NCI-H2171 treated with DMSO at 0.1 percent for 48 hours (cell line): ENCODE results near the gene GTF3A.
A peak's percentile ranks its signal among the peaks of the same experiment; 100 is the strongest.

Experiments
- DNase-seq: peaks from one replicate; lab custom pipeline; 2025; lab: John Stamatoyannopoulos, UW

GTF3A gene

GRCh38 chr13:27405546-27406134 lies 18.8 kb upstream of the GTF3A start:
- DNase-seq = no peak

GRCh38 chr13:27406178-27406939 lies 18.1 kb upstream of the GTF3A start:
- DNase-seq = peak; percentile 16

GRCh38 chr13:27408074-27408473 lies 16.3 kb upstream of the GTF3A start:
- DNase-seq = no peak

GRCh38 chr13:27409013-27409412 lies 15.4 kb upstream of the GTF3A start:
- no peak for DNase-seq

- no peak for DNase-seq
These were observed 13.1 kb upstream of the GTF3A start for GRCh38 chr13:27411341-27411740.

GRCh38 chr13:27415116-27415515 lies 9.3 kb upstream of the GTF3A start:
- no peak for DNase-seq

GRCh38 chr13:27419328-27419727 lies 5.1 kb upstream of the GTF3A start:
- DNase-seq = no peak

- DNase-seq = no peak
These were observed 3.1 kb upstream of the GTF3A start for GRCh38 chr13:27421101-27421871.

GRCh38 chr13:27423333-27423732 lies 1.1 kb upstream of the GTF3A start:
- DNase-seq = peak; percentile 35

GRCh38 chr13:27425158-27425917 lies 919 bp downstream of the GTF3A start:
- DNase-seq = no peak

GRCh38 chr13:27425918-27426630 lies 1.7 kb downstream of the GTF3A start:
- DNase-seq = no peak

- no peak for DNase-seq
These were observed 3.2 kb downstream of the GTF3A start for GRCh38 chr13:27427641-27428040.

- DNase-seq = no peak
These were observed 3.7 kb downstream of the GTF3A start for GRCh38 chr13:27428160-27428559.

GRCh38 chr13:27432180-27432579 lies 7.8 kb downstream of the GTF3A start:
- no peak for DNase-seq

- no peak for DNase-seq
These were observed 8.3 kb downstream of the GTF3A start for GRCh38 chr13:27432611-27433210.

GRCh38 chr13:27437126-27437525 lies 12.7 kb downstream of the GTF3A start:
- DNase-seq = no peak

- DNase-seq = no peak
These were observed 16.0 kb downstream of the GTF3A start for GRCh38 chr13:27440408-27440807.

GRCh38 chr13:27442071-27442647 lies 17.7 kb downstream of the GTF3A start:
- no peak for DNase-seq

GRCh38 chr13:27442797-27443196 lies 18.4 kb downstream of the GTF3A start:
- peak; percentile 2 for DNase-seq

- no peak for DNase-seq
These were observed 22.7 kb downstream of the GTF3A start for GRCh38 chr13:27446986-27447583.
